Epithelial cell of esophagus (primary cell): Measurements from ENCODE around the gene DNAH5.

Experiments used
- DNase-seq: peaks from one replicate; pipeline ENCODE4 v3.0.0; 2010; ENCODE audit warnings: low read depth
- H3K4me3 ChIP-seq: 2 replicates; pipeline ENCODE4 v1.5.1; 2011; ENCODE audit warnings: mild to moderate bottlenecking, low read length, control low read depth
- CTCF ChIP-seq: IDR thresholded peaks from 2 replicates; pipeline ENCODE4 v1.5.1; 2011; ENCODE audit warnings: low read depth, mild to moderate bottlenecking, low read length, control low read depth, inconsistent platforms; ENCODE audit not compliant: insufficient read depth; ENCODE audit errors: missing control alignments

The DNAH5 gene

DNA sequence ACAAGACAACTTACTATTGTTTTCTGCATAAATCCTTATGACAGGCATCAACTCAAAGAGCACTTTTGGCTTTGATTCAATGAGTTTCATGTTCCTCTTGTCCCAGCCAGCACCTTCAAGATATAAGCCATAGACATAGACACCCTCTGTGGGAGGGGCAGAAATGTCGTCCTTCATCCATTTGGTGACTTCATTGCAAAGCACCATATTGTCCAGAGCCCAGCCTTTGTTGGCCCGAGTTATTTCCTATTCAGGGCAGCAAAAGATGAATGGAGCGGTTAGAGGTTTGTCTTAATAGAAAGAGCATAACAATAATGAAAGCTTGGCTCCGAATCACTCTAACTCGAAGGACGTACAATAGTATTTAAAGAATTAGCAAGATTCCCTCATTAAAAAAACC, 243.9 kb downstream of the DNAH5 start:
- no peak overlapping the region for H3K4me3 ChIP-seq
- no peak for DNase-seq
- no peak for TF ChIP-seq CTCF

- DNase-seq: no peak
- H3K4me3 ChIP-seq: no peak overlapping the region
- no peak for TF ChIP-seq CTCF
Measured at GRCh38 chr5:13698885-13699284, 245.6 kb downstream of the DNAH5 start.

DNA sequence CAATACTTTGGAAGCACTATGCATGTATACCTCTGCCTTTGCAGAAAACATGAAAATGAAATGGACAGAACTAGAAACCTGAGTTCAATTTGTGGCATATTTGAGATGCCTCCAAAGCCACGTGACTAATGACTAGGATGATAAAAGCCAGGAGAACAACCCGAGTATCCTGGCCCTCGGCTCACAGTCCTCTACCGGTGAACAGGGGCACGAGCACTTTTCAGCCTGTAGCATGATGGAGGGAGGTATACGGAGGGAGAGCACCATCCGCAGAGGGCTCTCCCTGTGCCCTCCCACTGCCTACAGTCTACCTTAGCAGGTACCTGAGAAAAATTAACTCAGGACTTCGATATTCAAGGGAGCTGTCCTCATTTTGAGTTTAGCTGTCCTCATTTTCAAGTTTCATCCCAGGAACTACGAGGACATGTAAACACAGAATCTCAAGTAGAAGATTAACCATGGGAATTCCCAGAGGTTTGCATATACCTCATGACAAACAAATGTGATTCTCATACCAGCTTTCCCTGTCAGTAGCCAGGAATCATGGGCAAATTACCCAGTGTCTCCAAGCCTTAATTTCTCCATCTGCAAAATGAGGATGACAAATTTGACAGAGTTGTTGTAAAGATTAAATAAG, 249.3 kb downstream of the DNAH5 start:
- no peak overlapping the region for H3K4me3 ChIP-seq
- DNase-seq: no peak
- no peak for TF ChIP-seq CTCF

GRCh38 chr5:13692172-13692571, 252.3 kb downstream of the DNAH5 start:
- no peak overlapping the region for H3K4me3 ChIP-seq
- DNase-seq: no peak
- no peak for TF ChIP-seq CTCF

DNA sequence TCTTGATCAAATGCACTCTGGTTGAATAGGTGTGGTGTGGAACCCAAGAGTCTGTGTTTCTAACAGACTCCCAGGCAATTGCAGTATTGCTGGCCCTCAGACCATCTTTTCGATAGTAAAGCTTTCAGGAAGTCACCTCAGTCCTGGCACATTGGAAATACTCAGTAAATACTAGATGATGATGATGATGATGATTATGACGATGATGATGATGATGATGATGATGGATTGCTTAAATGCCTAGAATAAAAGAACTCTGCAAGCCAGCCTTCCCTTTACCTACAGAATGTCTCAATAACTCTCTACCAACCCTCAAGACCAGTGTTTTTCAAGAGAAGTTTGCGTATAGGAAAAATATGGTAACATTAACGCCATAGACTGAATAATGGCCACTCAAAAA, 268.0 kb downstream of the DNAH5 start:
- no peak for DNase-seq
- TF ChIP-seq CTCF: no peak
- no peak overlapping the region for H3K4me3 ChIP-seq

DNA sequence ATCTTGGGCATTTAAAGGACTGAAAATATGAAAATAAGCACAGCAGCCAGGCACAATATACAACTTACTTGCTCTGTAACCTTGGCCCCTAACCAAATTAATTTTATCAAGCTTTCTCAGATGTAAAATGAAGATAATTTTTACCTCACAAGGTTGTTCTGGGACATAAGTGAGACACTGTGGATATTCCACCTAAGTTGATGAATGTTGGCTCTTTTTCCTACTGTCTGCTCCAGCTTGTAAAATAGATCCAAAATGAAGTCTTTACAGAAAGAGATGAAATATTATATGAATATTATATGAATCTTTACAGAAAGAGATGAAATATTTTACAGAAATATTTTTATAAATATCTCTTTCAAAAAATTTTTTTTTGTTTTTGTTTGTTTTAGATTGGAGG, 270.1 kb downstream of the DNAH5 start:
- TF ChIP-seq CTCF: no peak
- DNase-seq: no peak

DNA sequence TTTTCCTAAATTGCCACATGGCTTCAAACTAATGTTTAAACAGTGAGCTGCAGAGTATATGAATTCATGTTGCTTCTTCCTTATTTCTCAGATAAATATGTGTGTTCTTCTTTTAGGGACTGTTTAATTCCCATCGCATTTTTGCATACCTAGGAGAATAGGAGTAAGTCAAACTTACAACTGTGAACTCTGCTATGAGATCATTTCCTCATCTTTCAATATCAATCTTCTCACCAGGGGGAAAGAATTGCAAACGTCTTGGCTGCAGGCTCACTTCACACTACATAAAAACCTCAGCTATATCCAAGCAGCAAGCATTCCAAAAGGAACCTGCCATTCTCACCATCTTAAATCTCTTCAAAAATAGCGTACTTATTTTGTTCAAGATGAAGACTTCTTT, 271.0 kb downstream of the DNAH5 start:
- DNase-seq: no peak
- H3K4me3 ChIP-seq: no peak overlapping the region
- no peak for TF ChIP-seq CTCF

More for the DNA sequence above, 270.1 kb downstream of the DNAH5 start:
- H3K4me3 ChIP-seq: no peak overlapping the region
